ENCODE results near the gene MCF2L2. TPM values are rescaled to one million over a fixed set of nuclear protein-coding genes. Genes with fewer than 3 reads are reported as not detected.
"Not testable (repeated sequence)": the region's sequence is repeated elsewhere in the genome, so short reads cannot be mapped to it uniquely, and the experiment has no call there.

MCF2L2 gene
- total RNA-seq, 1 experiment from 2014 or later, result 3.9 TPM

- no peak overlapping the region for H3K4me3 Mint-ChIP-seq (ENCODE audit: unreplicated experiment)
- TF ChIP-seq, protein P1, sequence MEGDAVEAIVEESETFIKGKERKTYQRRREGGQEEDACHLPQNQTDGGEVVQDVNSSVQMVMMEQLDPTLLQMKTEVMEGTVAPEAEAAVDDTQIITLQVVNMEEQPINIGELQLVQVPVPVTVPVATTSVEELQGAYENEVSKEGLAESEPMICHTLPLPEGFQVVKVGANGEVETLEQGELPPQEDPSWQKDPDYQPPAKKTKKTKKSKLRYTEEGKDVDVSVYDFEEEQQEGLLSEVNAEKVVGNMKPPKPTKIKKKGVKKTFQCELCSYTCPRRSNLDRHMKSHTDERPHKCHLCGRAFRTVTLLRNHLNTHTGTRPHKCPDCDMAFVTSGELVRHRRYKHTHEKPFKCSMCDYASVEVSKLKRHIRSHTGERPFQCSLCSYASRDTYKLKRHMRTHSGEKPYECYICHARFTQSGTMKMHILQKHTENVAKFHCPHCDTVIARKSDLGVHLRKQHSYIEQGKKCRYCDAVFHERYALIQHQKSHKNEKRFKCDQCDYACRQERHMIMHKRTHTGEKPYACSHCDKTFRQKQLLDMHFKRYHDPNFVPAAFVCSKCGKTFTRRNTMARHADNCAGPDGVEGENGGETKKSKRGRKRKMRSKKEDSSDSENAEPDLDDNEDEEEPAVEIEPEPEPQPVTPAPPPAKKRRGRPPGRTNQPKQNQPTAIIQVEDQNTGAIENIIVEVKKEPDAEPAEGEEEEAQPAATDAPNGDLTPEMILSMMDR (IDR thresholded peaks at IDR 0.05; ENCODE audit: insufficient read depth in 1 of 2, low read depth in 1 of 2, low read length in 1 of 2, severe bottlenecking in 1 of 2, unreplicated experiment in 1 of 2), result no peak
- Histone ChIP-seq H3K27me3 (replicated peaks; ENCODE audit: control insufficient read depth, insufficient read depth, low read length) (no peaks in the 10 kb centered on the region; the same call in 1 of the 2 replicates), H3K4me1 (no peaks in the 10 kb centered on the region), H3K4me3 (ENCODE audit: low read depth, low read length) (no peak overlapping the region), H3K36me3 (ENCODE audit: control insufficient read depth, insufficient read depth, low read length) (no peaks in the 10 kb centered on the region), H3K9me3 (no peaks in the 10 kb centered on the region)
- H3K27ac Mint-ChIP-seq (ENCODE audit: unreplicated experiment), result no peak overlapping the region
- ChIA-PET CTCF (no interaction called here), POLR2A (no interaction called here)
- intact Hi-C loops (cut with micrococcal nuclease; ENCODE audit: unreplicated experiment), result loop anchor here (5.0 kb wide), 1 partner anchor 586 kb away; no protein-coding TSS in a partner anchor
- H3K27me3 Mint-ChIP-seq (ENCODE audit: insufficient read depth, unreplicated experiment), result peaks cover 3% of the 10 kb centered on the region
- DNase-seq, result no peak
- no TSS peak for BruUV-seq (replicated peaks)
- H3K9me3 Mint-ChIP-seq (ENCODE audit: unreplicated experiment), result no peaks in the 10 kb centered on the region
- H3K4me1 Mint-ChIP-seq (ENCODE audit: low read depth, unreplicated experiment), result no peaks in the 10 kb centered on the region
- no peaks in the 10 kb centered on the region for H3K36me3 Mint-ChIP-seq (ENCODE audit: insufficient read depth, unreplicated experiment)
Measured at GRCh38 chr3:183181606-183182005, 246.8 kb downstream of the MCF2L2 start.

DNA sequence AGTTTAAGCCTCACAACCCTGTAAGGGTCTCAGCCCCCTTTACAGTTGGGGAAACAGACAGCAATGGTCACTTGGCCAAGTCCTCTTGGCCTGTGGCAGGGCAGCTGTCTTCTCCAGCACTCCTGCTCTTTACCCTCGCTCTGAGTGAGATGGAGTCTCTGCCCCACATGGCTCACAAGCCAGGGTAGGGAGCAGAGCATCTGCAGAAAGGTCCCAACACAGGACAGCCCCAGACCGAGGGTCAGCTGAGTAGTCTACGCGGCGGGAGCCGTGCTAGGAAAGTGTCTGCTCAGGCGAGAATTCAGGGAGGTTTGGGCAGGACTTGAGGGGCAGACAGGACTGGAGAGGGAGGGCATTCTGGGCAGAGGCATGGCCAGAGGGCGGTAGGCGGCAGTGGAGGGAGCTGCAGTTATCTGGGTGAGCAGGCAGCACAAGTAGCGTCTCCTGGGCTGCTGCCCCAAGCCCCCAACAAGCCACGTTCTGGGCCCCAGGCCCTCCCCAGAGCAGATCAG is 247.6 kb downstream of the MCF2L2 start:
- BruUV-seq (replicated peaks), result no TSS peak
- no peaks in the 10 kb centered on the region for H3K36me3 Mint-ChIP-seq (ENCODE audit: insufficient read depth, unreplicated experiment)
- H3K27me3 Mint-ChIP-seq (ENCODE audit: insufficient read depth, unreplicated experiment), result peaks cover 5% of the 10 kb centered on the region
- no peaks in the 10 kb centered on the region for H3K9me3 Mint-ChIP-seq (ENCODE audit: unreplicated experiment)
- no peak overlapping the region for H3K27ac Mint-ChIP-seq (ENCODE audit: unreplicated experiment)
- DNase-seq, result no peak
- no peaks in the 10 kb centered on the region for H3K4me1 Mint-ChIP-seq (ENCODE audit: low read depth, unreplicated experiment)
- H3K36me3 ChIP-seq (ENCODE audit: control insufficient read depth, insufficient read depth, low read length), result no peaks in the 10 kb centered on the region
- H3K27me3 ChIP-seq (replicated peaks; ENCODE audit: control insufficient read depth, insufficient read depth, low read length), result no peaks in the 10 kb centered on the region; the same call in 1 of the 2 replicates
- no peaks in the 10 kb centered on the region for H3K9me3 ChIP-seq
- intact Hi-C loops (cut with micrococcal nuclease; ENCODE audit: unreplicated experiment), result loop anchor here (5.0 kb wide), 1 partner anchor 586 kb away; no protein-coding TSS in a partner anchor
- ChIA-PET POLR2A (no interaction called here), CTCF (no interaction called here)
- TF ChIP-seq, protein P1 (IDR thresholded peaks at IDR 0.05; ENCODE audit: insufficient read depth in 1 of 2, low read depth in 1 of 2, low read length in 1 of 2, severe bottlenecking in 1 of 2, unreplicated experiment in 1 of 2), result no peak
- H3K4me3 ChIP-seq (ENCODE audit: low read depth, low read length), result no peak overlapping the region
- no peaks in the 10 kb centered on the region for H3K4me1 ChIP-seq
- no peak overlapping the region for H3K4me3 Mint-ChIP-seq (ENCODE audit: unreplicated experiment)

DNA sequence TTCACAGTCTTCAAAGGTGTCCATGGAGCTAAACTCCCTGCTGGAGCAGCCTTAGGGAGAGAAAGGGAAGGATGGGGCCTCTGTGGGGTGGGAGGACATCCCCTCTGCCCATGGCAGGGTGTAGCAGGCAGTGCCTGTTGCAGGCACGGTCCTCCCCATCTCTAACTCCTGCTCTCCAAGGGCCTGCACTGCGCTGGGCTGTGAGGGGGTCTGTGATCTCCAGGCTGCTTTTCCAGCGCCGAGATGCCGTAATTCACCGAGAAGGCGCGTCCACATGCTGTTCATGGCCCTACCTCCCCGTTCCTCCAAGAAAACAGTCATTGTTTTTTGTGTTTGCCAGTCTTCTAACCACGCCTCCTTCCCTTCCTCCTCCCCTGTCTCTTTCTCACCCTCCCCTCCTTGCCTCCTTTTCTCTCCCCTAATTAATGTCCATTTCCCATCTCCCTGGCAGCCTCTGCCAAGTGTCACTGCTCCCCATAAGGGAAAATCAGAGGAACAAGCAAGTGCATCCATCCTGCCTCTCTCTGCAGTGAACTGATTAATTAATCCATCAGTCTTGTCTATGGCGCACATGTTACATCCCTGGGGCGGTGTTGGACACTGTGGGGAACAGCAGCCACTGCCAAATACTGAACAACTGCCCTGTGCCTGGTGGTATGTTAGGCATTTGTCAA is 248.2 kb downstream of the MCF2L2 start:
- Histone ChIP-seq H3K36me3 (ENCODE audit: control insufficient read depth, insufficient read depth, low read length) (no peaks in the 10 kb centered on the region), H3K9me3 (no peaks in the 10 kb centered on the region), H3K4me3 (ENCODE audit: low read depth, low read length) (no peak overlapping the region), H3K4me1 (no peaks in the 10 kb centered on the region), H3K27me3 (replicated peaks; ENCODE audit: control insufficient read depth, insufficient read depth, low read length) (no peaks in the 10 kb centered on the region; the same call in 1 of the 2 replicates)
- Mint-ChIP-seq H3K4me1 (ENCODE audit: low read depth, unreplicated experiment) (no peaks in the 10 kb centered on the region), H3K27me3 (ENCODE audit: insufficient read depth, unreplicated experiment) (peaks cover 7% of the 10 kb centered on the region), H3K4me3 (ENCODE audit: unreplicated experiment) (no peak overlapping the region), H3K9me3 (ENCODE audit: unreplicated experiment) (no peaks in the 10 kb centered on the region), H3K27ac (ENCODE audit: unreplicated experiment) (no peak overlapping the region), H3K36me3 (ENCODE audit: insufficient read depth, unreplicated experiment) (no peaks in the 10 kb centered on the region)
- ChIA-PET POLR2A (no interaction called here), CTCF (interaction anchor here (2.3 kb wide), 1 partner anchor 57 kb away, joined by 18 read pairs; no protein-coding TSS in a partner anchor)
- no peak for DNase-seq
- intact Hi-C loops (cut with micrococcal nuclease; ENCODE audit: unreplicated experiment), result loop anchor here (5.0 kb wide), 1 partner anchor 587 kb away; no protein-coding TSS in a partner anchor
- BruUV-seq (replicated peaks), result no TSS peak
- TF ChIP-seq, protein P1 (IDR thresholded peaks at IDR 0.05; ENCODE audit: insufficient read depth in 1 of 2, low read depth in 1 of 2, low read length in 1 of 2, severe bottlenecking in 1 of 2, unreplicated experiment in 1 of 2), result no peak

DNA sequence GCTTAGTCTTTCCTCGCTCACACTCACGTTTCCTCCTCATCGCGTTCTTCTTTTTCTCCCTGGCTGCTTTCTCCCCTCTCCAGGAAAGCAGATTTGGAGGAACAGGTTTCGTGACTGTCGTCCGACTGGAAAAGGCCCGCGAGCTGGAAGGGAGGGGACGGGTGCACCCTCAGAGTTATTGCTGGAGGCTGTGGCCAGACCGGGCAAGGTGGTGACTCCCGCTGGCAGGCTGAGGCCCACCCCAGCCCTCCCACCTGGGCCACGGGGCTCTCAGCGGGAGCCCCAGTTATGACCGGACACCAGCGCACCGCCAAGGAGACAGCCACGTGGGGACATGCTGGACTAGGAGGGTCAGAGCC is 248.9 kb downstream of the MCF2L2 start:
- H3K9me3 Mint-ChIP-seq (ENCODE audit: unreplicated experiment); H3K4me1 ChIP-seq; H3K27me3 ChIP-seq (replicated peaks; ENCODE audit: control insufficient read depth, insufficient read depth, low read length); H3K27ac Mint-ChIP-seq (ENCODE audit: unreplicated experiment); H3K9me3 ChIP-seq; H3K36me3 ChIP-seq (ENCODE audit: control insufficient read depth, insufficient read depth, low read length); BruUV-seq (replicated peaks); H3K4me1 Mint-ChIP-seq (ENCODE audit: low read depth, unreplicated experiment); DNase-seq; H3K27me3 Mint-ChIP-seq (ENCODE audit: insufficient read depth, unreplicated experiment); H3K36me3 Mint-ChIP-seq (ENCODE audit: insufficient read depth, unreplicated experiment): not testable (repeated sequence)
- ChIA-PET POLR2A (interaction anchor here (1.0 kb wide), 1 partner anchor 136 kb away, joined by 3 read pairs; no protein-coding TSS in a partner anchor), CTCF (interaction anchor here (0.6 to 2.3 kb wide), 3 partner anchors 14 to 203 kb away, joined by 3 to 18 read pairs (median 9); no protein-coding TSS in a partner anchor)
- peak overlapping the region; percentile 74 for H3K4me3 Mint-ChIP-seq (ENCODE audit: unreplicated experiment)
- intact Hi-C loops (cut with micrococcal nuclease; ENCODE audit: unreplicated experiment), result loop anchor here (1.0 kb wide), 1 partner anchor 57 kb away; no protein-coding TSS in a partner anchor
- H3K4me3 ChIP-seq (ENCODE audit: low read depth, low read length), result peak overlapping the region; percentile 40

Data from Caco-2 (cell line).